CD4-positive, alpha-beta T cell (primary cell): ENCODE results near the gene MPPED1. TPM values are rescaled to one million over a fixed set of nuclear protein-coding genes. Genes with fewer than 3 reads are reported as not detected.

Experiments used
- ATAC-seq: fragments of 200-7000 bp; cut with Tn5 transposase; one replicate; pipeline ENCODE4 v1.10.0; 2022; ENCODE audit warnings: mild to moderate bottlenecking; ENCODE audit not compliant: poor library complexity
- CTCF ChIA-PET: fragments of 350-600 bp; sonication (Branson Sonifier 250); formaldehyde crosslinking; loops from one replicate; lab custom pipeline; 2021; ENCODE audit warnings: antibody characterized with exemption, inconsistent platforms; lab: Charles Lee
- POLR2A ChIA-PET: fragments of 350-600 bp; sonication (Branson Sonifier 250); formaldehyde crosslinking; loops from one replicate; lab custom pipeline; 2021; ENCODE audit warnings: antibody characterized with exemption, inconsistent platforms; lab: Charles Lee
- DNase-seq, 14 experiments: peaks; one replicate each; pipeline ENCODE4 v3.0.0-alpha.2; 2013 to 2020; ENCODE audit warnings: mixed read lengths in 2 of 14
- H3K27ac ChIP-seq, 2 donors: one replicate each; pipeline versions ENCODE4 v1.5.1 to v1.7.0; 2013; ENCODE audit warnings: low read length in 2 of 2, low read depth in 1 of 2, mild to moderate bottlenecking in 1 of 2
- H3K27me3 ChIP-seq, 2 experiments: 1 replicate in 1 of 2; 2 replicates in 1 of 2; pipeline versions ENCODE4 v1.6.1 to v1.7.0; 2013; ENCODE audit warnings: low read length in 2 of 2, control low read depth in 1 of 2, mild to moderate bottlenecking in 1 of 2, moderate library complexity in 1 of 2; ENCODE audit not compliant: insufficient read depth in 2 of 2, control insufficient read depth in 1 of 2
- H3K36me3 ChIP-seq: one replicate; pipeline ENCODE4 v1.6.1; 2013; ENCODE audit warnings: low read length, control low read depth; ENCODE audit not compliant: insufficient read depth
- H3K4me1 ChIP-seq: one replicate; pipeline ENCODE4 v1.6.1; 2013; ENCODE audit warnings: low read length, control low read depth; ENCODE audit not compliant: insufficient read depth
- H3K4me3 ChIP-seq: one replicate; pipeline ENCODE4 v1.5.1; 2013; ENCODE audit warnings: mild to moderate bottlenecking, low read length, moderate library complexity
- H3K9me3 ChIP-seq, 2 experiments: 1 replicate in 1 of 2; 2 replicates in 1 of 2; pipeline versions ENCODE4 v1.6.1 to v1.7.0; 2013; ENCODE audit warnings: low read length in 2 of 2, mild to moderate bottlenecking in 2 of 2, control low read depth in 1 of 2, moderate library complexity in 1 of 2; ENCODE audit not compliant: control insufficient read depth in 1 of 2, insufficient read depth in 1 of 2
- H3K27ac Mint-ChIP-seq: one replicate; pipeline ENCODE4 v1.8.0; 2020; ENCODE audit warnings: mixed read lengths
- H3K27me3 Mint-ChIP-seq: one replicate; pipeline ENCODE4 v1.8.0; 2021; ENCODE audit warnings: mixed read lengths
- H3K36me3 Mint-ChIP-seq: one replicate; pipeline ENCODE4 v1.8.0; 2021; ENCODE audit warnings: low read depth, mixed read lengths
- H3K4me1 Mint-ChIP-seq: one replicate; pipeline ENCODE4 v1.8.0; 2021; ENCODE audit warnings: low read depth, mixed read lengths
- H3K4me3 Mint-ChIP-seq: one replicate; pipeline ENCODE4 v1.8.0; 2020; ENCODE audit warnings: mild to moderate bottlenecking, mixed read lengths
- H3K9me3 Mint-ChIP-seq: one replicate; pipeline ENCODE4 v1.8.0; 2020; ENCODE audit warnings: mixed read lengths
- CTCF ChIP-seq: fragments of 200-600 bp; IDR thresholded peaks from one replicate; pipeline ENCODE4 v1.8.0; 2022; ENCODE audit warnings: antibody characterized with exemption, mild to moderate bottlenecking
- intact Hi-C, 2 experiments: fragments of 100-400 bp; cut with DNase I in 1 of 2; cut with micrococcal nuclease in 1 of 2; formaldehyde crosslinking; loops; one replicate each; pipeline versions ENCODE4 v1.15.1 to v1.9.0; 2023 to 2025; cut with DNase I, micrococcal nuclease
- total RNA-seq, 174 experiments: library from RNA in 2 of 174; stranded (reverse) in 2 of 174; gene quantifications; one replicate each; pipeline ENCODE4 v1.2.3 and lab custom pipeline; 2021 to 2026

The MPPED1 gene
- total RNA-seq, 2 experiments from 2014 or later: not detected

DNA sequence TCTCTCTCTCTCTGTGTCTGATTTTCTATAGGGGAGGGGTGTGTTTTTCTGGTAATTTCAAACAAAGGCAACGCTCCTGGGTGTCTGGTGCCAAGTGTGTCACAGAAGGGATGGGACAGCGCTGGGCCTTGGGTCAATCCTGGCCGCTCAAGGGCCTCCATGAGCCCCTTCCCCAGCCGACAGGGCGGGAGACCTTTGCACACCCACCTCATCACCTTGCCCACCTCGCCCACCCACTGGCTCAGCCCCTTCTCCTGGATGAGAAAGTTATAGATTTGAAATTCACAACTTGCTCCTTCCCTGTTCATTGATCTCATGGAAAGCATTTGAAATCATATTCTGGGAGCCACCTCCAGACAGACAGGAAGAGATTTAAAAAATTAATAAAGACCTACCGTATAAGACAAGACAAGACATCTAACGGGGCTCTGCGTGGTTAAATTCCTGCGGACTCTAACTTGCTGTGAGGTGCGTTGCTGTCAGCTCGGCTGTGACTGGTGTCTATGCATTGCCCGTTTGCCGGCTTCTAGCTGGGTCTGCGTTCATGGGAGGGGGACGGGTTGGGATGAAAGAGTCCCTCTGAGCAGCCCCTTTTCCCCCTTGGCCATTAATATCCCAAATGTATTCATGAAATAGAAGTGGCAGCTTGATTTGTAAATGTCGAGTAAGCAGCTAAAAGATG lies 27.0 kb downstream of the MPPED1 start:
- H3K4me1 Mint-ChIP-seq: no peaks in the 10 kb centered on the region
- ChIA-PET CTCF (no interaction called here), POLR2A (no interaction called here)
- Histone ChIP-seq H3K36me3 (no peaks in the 10 kb centered on the region), H3K27ac (no peak overlapping the region), H3K4me3 (no peak overlapping the region), H3K4me1 (no peaks in the 10 kb centered on the region), H3K27me3 (no peaks in the 10 kb centered on the region), H3K9me3 (peaks cover 0 to 4% of the 10 kb centered on the region in 2 experiments)
- H3K27ac Mint-ChIP-seq: no peak overlapping the region
- TF ChIP-seq CTCF: no peak
- H3K36me3 Mint-ChIP-seq: no peaks in the 10 kb centered on the region
- DNase-seq (no peak), ATAC-seq (no peak)
- intact Hi-C loops: no loop called here
- no peaks in the 10 kb centered on the region for H3K9me3 Mint-ChIP-seq
- H3K4me3 Mint-ChIP-seq: no peak overlapping the region
- no peaks in the 10 kb centered on the region for H3K27me3 Mint-ChIP-seq

GRCh38 chr22:43439368-43440103 lies 27.7 kb downstream of the MPPED1 start:
- intact Hi-C loops: no loop called here
- Mint-ChIP-seq H3K4me1 (no peaks in the 10 kb centered on the region), H3K9me3 (no peaks in the 10 kb centered on the region), H3K27ac (no peak overlapping the region), H3K4me3 (no peak overlapping the region), H3K27me3 (no peaks in the 10 kb centered on the region), H3K36me3 (no peaks in the 10 kb centered on the region)
- no peak overlapping the region for H3K4me3 ChIP-seq
- no peaks in the 10 kb centered on the region for H3K36me3 ChIP-seq
- no peaks in the 10 kb centered on the region for H3K4me1 ChIP-seq
- no peak for TF ChIP-seq CTCF
- H3K27ac ChIP-seq: no peak overlapping the region
- ATAC-seq (no peak), DNase-seq (peak in 1 of 14 experiments; percentile 6)
- no peaks in the 10 kb centered on the region for H3K27me3 ChIP-seq
- ChIA-PET CTCF (no interaction called here), POLR2A (no interaction called here)
- H3K9me3 ChIP-seq: peaks cover 0 to 4% of the 10 kb centered on the region in 2 experiments

DNA sequence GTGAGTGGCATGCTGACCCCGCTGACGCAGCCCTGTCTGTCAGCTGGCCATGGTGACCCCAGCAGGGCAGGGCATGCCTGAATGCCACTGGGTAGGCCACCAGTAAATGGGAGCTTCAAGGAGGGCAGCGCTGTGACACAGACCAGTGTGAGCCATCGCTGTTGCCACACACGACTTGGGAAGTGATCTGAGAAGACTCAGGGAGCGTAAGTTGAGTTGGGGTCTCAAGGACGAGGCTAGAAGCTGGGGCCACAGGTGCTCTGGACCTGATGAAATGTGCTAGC lies 28.2 kb downstream of the MPPED1 start:
- H3K9me3 Mint-ChIP-seq: no peaks in the 10 kb centered on the region
- no peak overlapping the region for H3K4me3 ChIP-seq
- no peak overlapping the region for H3K27ac Mint-ChIP-seq
- H3K27me3 Mint-ChIP-seq: no peaks in the 10 kb centered on the region
- no peak overlapping the region for H3K4me3 Mint-ChIP-seq
- H3K27me3 ChIP-seq: no peaks in the 10 kb centered on the region
- peaks cover 0 to 4% of the 10 kb centered on the region in 2 experiments for H3K9me3 ChIP-seq
- no peak overlapping the region for H3K27ac ChIP-seq
- intact Hi-C loops: no loop called here
- peak in 1 of 14 experiments; percentile 2 for DNase-seq
- no peak for ATAC-seq
- H3K4me1 Mint-ChIP-seq: no peaks in the 10 kb centered on the region
- no peaks in the 10 kb centered on the region for H3K36me3 ChIP-seq
- no peaks in the 10 kb centered on the region for H3K36me3 Mint-ChIP-seq
- CTCF ChIA-PET: interaction anchor here (0.5 kb wide), 1 partner anchor 1571 kb away, joined by 4 read pairs; no protein-coding TSS in a partner anchor
- no peaks in the 10 kb centered on the region for H3K4me1 ChIP-seq
- TF ChIP-seq CTCF: no peak
- POLR2A ChIA-PET: no interaction called here
